H9 (cell line): ENCODE data around the gene AATK. TPM values are rescaled to one million over a fixed set of nuclear protein-coding genes. Genes with fewer than 3 reads are reported as not detected.

Experiments
- DNase-seq: peaks from one replicate; pipeline ENCODE4 v3.0.0-alpha.2; 2017
- H2AFZ ChIP-seq: one replicate; pipeline ENCODE4 v1.6.1; 2013; ENCODE audit warnings: mild to moderate bottlenecking, low read length, control low read depth, moderate library complexity
- H2AK5ac ChIP-seq: 2 replicates; pipeline ENCODE4 v1.6.1; 2013; ENCODE audit warnings: low read length, control low read depth, mixed read lengths; ENCODE audit not compliant: insufficient read length
- H2BK120ac ChIP-seq: one replicate; pipeline ENCODE4 v1.6.1; 2013; ENCODE audit warnings: low read depth, mild to moderate bottlenecking, low read length, control low read depth, inconsistent platforms; ENCODE audit not compliant: poor library complexity, severe bottlenecking
- H2BK12ac ChIP-seq: 2 replicates; pipeline ENCODE4 v1.6.1; 2013; ENCODE audit warnings: low read length, control low read depth, mixed read lengths, low read depth; ENCODE audit not compliant: insufficient read length
- H2BK15ac ChIP-seq: 2 replicates; pipeline ENCODE4 v1.6.1; 2013; ENCODE audit warnings: low read depth, low read length, control low read depth
- H2BK20ac ChIP-seq: one replicate; pipeline ENCODE4 v1.6.1; 2013; ENCODE audit warnings: low read depth, mild to moderate bottlenecking, low read length, control low read depth, inconsistent platforms; ENCODE audit not compliant: poor library complexity, severe bottlenecking
- H2BK5ac ChIP-seq: 2 replicates; pipeline ENCODE4 v1.6.1; 2013; ENCODE audit warnings: low read length, control low read depth, mixed read lengths; ENCODE audit not compliant: insufficient read length
- H3K14ac ChIP-seq: 2 replicates; pipeline ENCODE4 v1.6.1; 2013; ENCODE audit warnings: low read length, control low read depth; ENCODE audit not compliant: insufficient read depth
- H3K18ac ChIP-seq: 2 replicates; pipeline ENCODE4 v1.6.1; 2013; ENCODE audit warnings: low read depth, mild to moderate bottlenecking, mixed read lengths, low read length, control low read depth; ENCODE audit not compliant: insufficient read length
- H3K23ac ChIP-seq: 2 replicates; pipeline ENCODE4 v1.6.1; 2013; ENCODE audit warnings: low read length, control low read depth, mixed read lengths, low read depth; ENCODE audit not compliant: insufficient read length
- H3K23me2 ChIP-seq: 2 replicates; pipeline ENCODE4 v1.6.1; 2013; ENCODE audit warnings: low read depth, mild to moderate bottlenecking, mixed read lengths, low read length, control low read depth; ENCODE audit not compliant: insufficient read length, poor library complexity, severe bottlenecking
- H3K27ac ChIP-seq: 2 replicates; pipeline ENCODE4 v1.5.1; 2013; ENCODE audit warnings: low read length, control low read depth, mixed read lengths, low read depth; ENCODE audit not compliant: insufficient read length
- H3K27me3 ChIP-seq: 2 replicates; pipeline ENCODE4 v1.6.1; 2013; ENCODE audit warnings: low read length, control low read depth, inconsistent platforms; ENCODE audit not compliant: insufficient read depth
- H3K4ac ChIP-seq: 2 replicates; pipeline ENCODE4 v1.6.1; 2013; ENCODE audit warnings: low read depth, mild to moderate bottlenecking, control low read depth, inconsistent platforms, low read length, moderate library complexity
- H3K4me1 ChIP-seq: 2 replicates; pipeline ENCODE4 v1.6.1; 2013; ENCODE audit warnings: low read length, control low read depth, inconsistent platforms; ENCODE audit not compliant: insufficient read depth
- H3K4me2 ChIP-seq: 2 replicates; pipeline ENCODE4 v1.6.1; 2013; ENCODE audit warnings: low read length, control low read depth, mixed read lengths; ENCODE audit not compliant: insufficient read length, insufficient read depth
- H3K56ac ChIP-seq: 2 replicates; pipeline ENCODE4 v1.6.1; 2013; ENCODE audit warnings: low read depth, mild to moderate bottlenecking, mixed read lengths, low read length, control low read depth; ENCODE audit not compliant: insufficient read length
- H3K79me1 ChIP-seq: 2 replicates; pipeline ENCODE4 v1.6.1; 2013; ENCODE audit warnings: low read depth, mild to moderate bottlenecking, moderate library complexity, low read length, control low read depth, inconsistent platforms; ENCODE audit not compliant: insufficient read depth, poor library complexity, severe bottlenecking
- H3K79me2 ChIP-seq: 2 replicates; pipeline ENCODE4 v1.6.1; 2013; ENCODE audit warnings: low read length, control low read depth, inconsistent platforms; ENCODE audit not compliant: insufficient read depth
- H3K9ac ChIP-seq: 2 replicates; pipeline ENCODE4 v1.6.1; 2013; ENCODE audit warnings: low read length, control low read depth, mixed read lengths; ENCODE audit not compliant: insufficient read length; ENCODE audit errors: extremely low read depth
- H3K9me3 ChIP-seq: one replicate; pipeline ENCODE4 v1.6.1; 2013; ENCODE audit warnings: low read depth, low read length, inconsistent platforms; ENCODE audit not compliant: control insufficient read depth
- H3T11ph ChIP-seq: one replicate; pipeline ENCODE4 v1.6.1; 2013; ENCODE audit warnings: mild to moderate bottlenecking, low read length, control low read depth, inconsistent platforms
- H4K20me1 ChIP-seq: one replicate; pipeline ENCODE4 v1.6.1; 2013; ENCODE audit not compliant: control insufficient read depth, insufficient read length, insufficient read depth
- H4K5ac ChIP-seq: 2 replicates; pipeline ENCODE4 v1.6.1; 2013; ENCODE audit warnings: low read depth, mild to moderate bottlenecking, mixed read lengths, low read length, control low read depth; ENCODE audit not compliant: insufficient read length
- H4K8ac ChIP-seq: replicated peaks from 2 replicates; pipeline ENCODE4 v1.6.1; 2013; ENCODE audit warnings: low read length, control low read depth, mixed read lengths, low read depth; ENCODE audit not compliant: insufficient read length
- H4K91ac ChIP-seq: 2 replicates; pipeline ENCODE4 v1.6.1; 2013; ENCODE audit warnings: low read depth, mild to moderate bottlenecking, moderate library complexity, mixed read lengths, low read length, control low read depth; ENCODE audit not compliant: insufficient read length
- H3K27ac Mint-ChIP-seq, 3 experiments: 2 replicates in 2 of 3; 3 replicates in 1 of 3; pipeline ENCODE4 v1.8.0; 2020 to 2021; ENCODE audit warnings: mixed read lengths in 3 of 3, mild to moderate bottlenecking in 1 of 3, moderate library complexity in 1 of 3
- H3K27me3 Mint-ChIP-seq: 2 replicates; pipeline ENCODE4 v1.8.0; 2021; ENCODE audit warnings: low read depth, mild to moderate bottlenecking, moderate library complexity, mixed read lengths
- H3K36me3 Mint-ChIP-seq, 3 experiments: 2 replicates in 2 of 3; 3 replicates in 1 of 3; pipeline ENCODE4 v1.8.0; 2020 to 2021; ENCODE audit warnings: low read depth in 3 of 3, mixed read lengths in 3 of 3; ENCODE audit not compliant: insufficient read depth in 1 of 3
- H3K4me1 Mint-ChIP-seq, 2 experiments: 2 replicates each; pipeline ENCODE4 v1.8.0; 2020; ENCODE audit warnings: mixed read lengths in 2 of 2
- H3K4me3 Mint-ChIP-seq, 2 experiments: 2 replicates in 1 of 2; 3 replicates in 1 of 2; pipeline ENCODE4 v1.8.0; 2020 to 2021; ENCODE audit warnings: mild to moderate bottlenecking in 2 of 2, mixed read lengths in 2 of 2, moderate library complexity in 1 of 2
- H3K9me3 Mint-ChIP-seq, 2 experiments: 2 replicates in 1 of 2; 3 replicates in 1 of 2; pipeline ENCODE4 v1.8.0; 2020; ENCODE audit warnings: mild to moderate bottlenecking in 2 of 2, mixed read lengths in 2 of 2, moderate library complexity in 1 of 2
- WGBS: extraction: QIAGEN DNeasy Blood & Tissue Kit; methylation state at CpG from one replicate; pipeline ENCODE4 v1.1.7; 2013; ENCODE audit warnings: missing lambda C conversion rate, low lambda C conversion rate, mixed read lengths; ENCODE audit not compliant: insufficient read length; ENCODE audit errors: extremely low coverage; 5-methylcytosine and 5-hydroxymethylcytosine counted together
- total RNA-seq: library from RNA; stranded (reverse); gene quantifications from 2 replicates; pipeline ENCODE4 v1.2.1, GENCODE V29; 2021
- TF ChIP-seq, protein P1 (sequence below): fragments of 200-600 bp; sonication (generic); conservative IDR thresholded peaks from 3 replicates; pipeline ENCODE4 v1.8.0; 2021; ENCODE audit warnings: antibody characterized with exemption, mild to moderate bottlenecking

AATK gene
- total RNA-seq, 1 experiment from 2014 or later: 2.4 TPM

DNA sequence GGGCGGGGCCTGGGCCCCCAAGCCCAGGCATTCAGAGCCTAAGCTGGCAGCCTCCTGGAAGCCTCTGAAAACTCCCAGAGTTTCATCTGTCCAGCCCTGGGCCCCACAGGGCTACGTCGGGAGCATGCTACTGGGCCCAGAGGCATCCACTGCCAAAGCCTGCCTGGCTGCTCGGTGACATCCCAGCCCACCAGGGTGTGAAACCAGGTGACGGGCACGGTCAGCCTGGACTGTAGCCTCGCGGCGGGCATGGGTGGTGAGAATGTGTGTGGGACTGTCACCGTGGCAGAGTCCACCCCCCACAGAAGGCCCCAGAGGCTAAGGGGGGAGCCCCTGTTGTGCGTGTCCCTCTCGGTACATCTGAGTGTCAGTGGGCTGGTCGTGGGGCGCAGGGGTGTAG is 25.6 kb upstream of the AATK start:
- no peak overlapping the region for H3K4me3 Mint-ChIP-seq
- no peaks in the 10 kb centered on the region for H3K9me3 Mint-ChIP-seq

More for the DNA sequence above, 25.6 kb upstream of the AATK start:
- Histone ChIP-seq H3K9ac (no peak overlapping the region), H3K27me3 (no peaks in the 10 kb centered on the region), H3K14ac (no peak overlapping the region), H3K4ac (no peak overlapping the region), H2BK20ac (no peak overlapping the region), H3K79me1 (no peaks in the 10 kb centered on the region), H3K23ac (no peak overlapping the region), H2BK5ac (no peak overlapping the region), H3K23me2 (no peaks in the 10 kb centered on the region), H2BK15ac (no peak overlapping the region), H3K18ac (no peak overlapping the region), H2AK5ac (no peak overlapping the region), H4K5ac (no peak overlapping the region), H2BK12ac (no peak overlapping the region), H3K4me2 (no peak overlapping the region), H3K27ac (no peak overlapping the region), H3K9me3 (no peaks in the 10 kb centered on the region), H4K8ac (no peak overlapping the region), H3T11ph (no peak overlapping the region), H4K91ac (no peak overlapping the region), H3K56ac (no peak overlapping the region), H3K4me1 (no peaks in the 10 kb centered on the region), H4K20me1 (no peaks in the 10 kb centered on the region), H2BK120ac (no peak overlapping the region), H3K79me2 (no peaks in the 10 kb centered on the region), H2AFZ (no peak overlapping the region)
- Mint-ChIP-seq H3K36me3 (peaks cover 0 to 10% (median 6%) of the 10 kb centered on the region in 3 experiments; a peak in 5 of 7 replicates), H3K27me3 (no peaks in the 10 kb centered on the region), H3K4me1 (no peaks in the 10 kb centered on the region), H3K27ac (no peak overlapping the region; a peak in 1 of 7 replicates)
- WGBS: no CpG with 5 or more reads among the region's 14 CpGs
- TF ChIP-seq, protein P1, sequence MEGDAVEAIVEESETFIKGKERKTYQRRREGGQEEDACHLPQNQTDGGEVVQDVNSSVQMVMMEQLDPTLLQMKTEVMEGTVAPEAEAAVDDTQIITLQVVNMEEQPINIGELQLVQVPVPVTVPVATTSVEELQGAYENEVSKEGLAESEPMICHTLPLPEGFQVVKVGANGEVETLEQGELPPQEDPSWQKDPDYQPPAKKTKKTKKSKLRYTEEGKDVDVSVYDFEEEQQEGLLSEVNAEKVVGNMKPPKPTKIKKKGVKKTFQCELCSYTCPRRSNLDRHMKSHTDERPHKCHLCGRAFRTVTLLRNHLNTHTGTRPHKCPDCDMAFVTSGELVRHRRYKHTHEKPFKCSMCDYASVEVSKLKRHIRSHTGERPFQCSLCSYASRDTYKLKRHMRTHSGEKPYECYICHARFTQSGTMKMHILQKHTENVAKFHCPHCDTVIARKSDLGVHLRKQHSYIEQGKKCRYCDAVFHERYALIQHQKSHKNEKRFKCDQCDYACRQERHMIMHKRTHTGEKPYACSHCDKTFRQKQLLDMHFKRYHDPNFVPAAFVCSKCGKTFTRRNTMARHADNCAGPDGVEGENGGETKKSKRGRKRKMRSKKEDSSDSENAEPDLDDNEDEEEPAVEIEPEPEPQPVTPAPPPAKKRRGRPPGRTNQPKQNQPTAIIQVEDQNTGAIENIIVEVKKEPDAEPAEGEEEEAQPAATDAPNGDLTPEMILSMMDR: no peak
- no peak for DNase-seq
